ENCODE results near the gene CDKAL1.

GRCh38 chr6:20866036-20866435 is 331.8 kb downstream of the CDKAL1 start:
- TF ChIP-seq CTCF (IDR thresholded peaks at IDR 0.05; ENCODE audit: poor library complexity), result no peak
- no peak for TF ChIP-seq EZH2 (IDR thresholded peaks at IDR 0.05; ENCODE audit: borderline replicate concordance)
- no peak for TF ChIP-seq EZH2phosphoT487 (IDR thresholded peaks at IDR 0.05; ENCODE audit: low read depth, severe bottlenecking, unreplicated experiment)

All from hepatocyte (in vitro differentiated cells).